ENCODE measurements around the gene PIM1.

Gene PIM1

DNA sequence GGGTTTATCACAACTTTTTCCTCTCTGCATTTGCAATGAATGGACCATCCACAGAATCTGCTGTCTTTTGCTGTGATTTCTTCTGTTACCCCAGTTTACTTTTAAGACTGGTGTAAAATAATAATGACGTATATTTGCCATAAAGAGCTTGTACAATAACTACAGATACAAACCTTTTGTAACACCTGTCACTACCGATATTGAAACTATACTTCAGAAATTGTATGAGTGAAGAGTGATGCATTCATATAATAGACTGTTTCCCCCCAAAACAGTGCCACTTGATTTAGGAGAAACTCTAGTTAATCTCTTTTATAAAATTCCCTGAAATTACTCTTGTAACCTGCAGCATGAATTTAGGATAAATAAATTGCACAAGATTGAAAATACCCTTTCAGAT, 26.4 kb upstream of the PIM1 start:
- TF ChIP-seq, protein P1, sequence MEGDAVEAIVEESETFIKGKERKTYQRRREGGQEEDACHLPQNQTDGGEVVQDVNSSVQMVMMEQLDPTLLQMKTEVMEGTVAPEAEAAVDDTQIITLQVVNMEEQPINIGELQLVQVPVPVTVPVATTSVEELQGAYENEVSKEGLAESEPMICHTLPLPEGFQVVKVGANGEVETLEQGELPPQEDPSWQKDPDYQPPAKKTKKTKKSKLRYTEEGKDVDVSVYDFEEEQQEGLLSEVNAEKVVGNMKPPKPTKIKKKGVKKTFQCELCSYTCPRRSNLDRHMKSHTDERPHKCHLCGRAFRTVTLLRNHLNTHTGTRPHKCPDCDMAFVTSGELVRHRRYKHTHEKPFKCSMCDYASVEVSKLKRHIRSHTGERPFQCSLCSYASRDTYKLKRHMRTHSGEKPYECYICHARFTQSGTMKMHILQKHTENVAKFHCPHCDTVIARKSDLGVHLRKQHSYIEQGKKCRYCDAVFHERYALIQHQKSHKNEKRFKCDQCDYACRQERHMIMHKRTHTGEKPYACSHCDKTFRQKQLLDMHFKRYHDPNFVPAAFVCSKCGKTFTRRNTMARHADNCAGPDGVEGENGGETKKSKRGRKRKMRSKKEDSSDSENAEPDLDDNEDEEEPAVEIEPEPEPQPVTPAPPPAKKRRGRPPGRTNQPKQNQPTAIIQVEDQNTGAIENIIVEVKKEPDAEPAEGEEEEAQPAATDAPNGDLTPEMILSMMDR (IDR thresholded peaks at IDR 0.05; ENCODE audit: control extremely low read depth, extremely low read depth, low read depth, missing control alignments) = no peak
- ChIA-PET POLR2A (no interaction called here), CTCF (interaction anchor here (1.8 to 3.1 kb wide), 2 partner anchors 13 to 17 kb away, joined by 7 to 14 read pairs; no protein-coding TSS in a partner anchor)
- DNase-seq (ENCODE audit: extremely low spot score) = no peak

DNA sequence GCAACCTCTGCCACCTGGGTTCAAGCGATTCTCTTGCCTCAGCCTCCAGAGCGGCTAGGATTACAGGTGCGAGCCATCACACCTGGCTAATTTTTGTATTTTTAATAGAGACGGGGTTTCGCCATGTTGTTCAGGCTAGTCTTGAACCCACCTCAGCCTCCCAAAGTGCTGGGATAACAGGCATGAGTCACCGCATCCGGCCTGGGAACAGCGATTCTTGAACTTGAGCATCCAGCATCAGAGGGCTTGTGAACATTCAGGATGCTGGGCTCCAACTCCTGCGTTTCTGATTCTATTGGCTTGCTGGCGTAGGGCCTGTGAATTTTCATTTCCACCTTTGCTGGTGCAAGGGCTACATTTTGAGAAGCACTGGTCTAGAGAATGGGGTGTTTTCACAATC, 24.5 kb upstream of the PIM1 start:
- ChIA-PET CTCF (interaction anchor here (1.3 to 1.5 kb wide), 3 partner anchors 7 to 43 kb away, joined by 3 read pairs; no protein-coding TSS in a partner anchor), POLR2A (no interaction called here)
- DNase-seq (ENCODE audit: extremely low spot score) = no peak
- TF ChIP-seq, protein P1 (IDR thresholded peaks at IDR 0.05; ENCODE audit: control extremely low read depth, extremely low read depth, low read depth, missing control alignments) = no peak

DNA sequence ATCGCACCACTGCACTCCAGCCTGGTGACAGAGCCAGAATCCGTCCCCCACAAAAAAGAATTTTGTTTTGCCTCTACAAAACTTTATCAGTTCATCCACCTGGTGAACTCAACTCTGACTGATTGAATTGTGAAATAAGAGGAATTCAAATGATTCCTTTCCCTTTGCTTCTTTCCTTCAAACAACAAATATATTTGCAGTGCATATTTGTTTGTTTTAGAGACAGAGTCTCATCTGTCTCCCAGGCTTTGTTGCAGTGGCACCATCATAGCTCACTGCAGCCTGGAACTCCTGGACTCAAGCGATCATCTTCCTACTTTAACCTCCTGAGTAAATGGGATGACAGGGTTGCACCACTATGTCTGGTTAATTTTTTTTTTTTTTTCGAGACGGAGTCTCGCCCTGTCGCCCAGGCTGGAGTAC, 23.2 kb upstream of the PIM1 start:
- POLR2A ChIA-PET = no interaction called here
- TF ChIP-seq, protein P1 (IDR thresholded peaks at IDR 0.05; ENCODE audit: control extremely low read depth, extremely low read depth, low read depth, missing control alignments) = no peak
- CTCF ChIA-PET = interaction anchor here (0.8 to 1.6 kb wide), 5 partner anchors 10 to 380 kb away, joined by 3 to 4 read pairs (median 3); no protein-coding TSS in a partner anchor
- DNase-seq (ENCODE audit: extremely low spot score) = no peak

DNA sequence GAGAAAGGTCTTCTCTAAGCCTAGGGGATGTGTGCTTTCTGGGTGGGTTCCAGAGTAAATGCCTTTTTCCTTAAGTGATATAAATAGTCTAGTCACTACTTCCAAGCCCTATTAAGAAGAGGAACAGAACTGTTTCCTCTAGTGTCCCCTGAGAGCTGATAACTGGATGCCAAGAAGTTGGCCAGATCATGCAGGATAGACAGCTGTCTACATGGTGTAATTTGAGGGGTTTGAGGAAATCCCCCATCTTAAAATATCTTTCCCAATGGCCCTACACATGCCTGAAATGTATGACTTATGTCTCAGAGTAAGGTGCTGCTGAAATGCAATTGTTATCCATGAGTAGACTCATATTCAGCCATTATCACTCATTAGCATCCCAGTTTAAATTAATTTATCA, 20.2 kb upstream of the PIM1 start:
- CTCF ChIA-PET = interaction anchor here (1.0 to 2.3 kb wide), 4 partner anchors 7 to 132 kb away, joined by 4 to 10 read pairs (median 6); no protein-coding TSS in a partner anchor
- TF ChIP-seq, protein P1 (IDR thresholded peaks at IDR 0.05; ENCODE audit: control extremely low read depth, extremely low read depth, low read depth, missing control alignments) = no peak
- DNase-seq (ENCODE audit: extremely low spot score) = no peak
- POLR2A ChIA-PET = no interaction called here

DNA sequence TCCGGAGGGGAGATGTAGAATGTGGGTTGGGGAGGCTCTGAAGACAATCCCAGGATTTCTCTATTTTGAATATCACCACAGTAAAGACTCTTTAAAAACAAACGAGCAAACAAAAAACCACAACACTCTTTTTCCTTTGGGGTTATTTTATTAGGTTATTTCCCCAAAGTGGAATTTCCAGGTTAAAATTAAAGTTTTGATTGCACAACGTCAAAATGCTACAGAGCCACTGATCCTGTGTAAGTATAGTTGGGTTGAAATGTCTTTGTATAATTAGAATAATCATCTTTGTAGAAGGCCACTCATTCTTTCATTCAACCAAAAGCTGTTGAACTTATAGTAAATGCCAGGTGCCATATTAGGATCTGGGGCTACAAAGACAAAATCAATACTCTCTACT, 19.6 kb upstream of the PIM1 start:
- ChIA-PET POLR2A (no interaction called here), CTCF (interaction anchor here (1.0 to 2.3 kb wide), 5 partner anchors 8 to 132 kb away, joined by 4 to 10 read pairs (median 6); no protein-coding TSS in a partner anchor)
- no peak for DNase-seq (ENCODE audit: extremely low spot score)
- TF ChIP-seq, protein P1 (IDR thresholded peaks at IDR 0.05; ENCODE audit: control extremely low read depth, extremely low read depth, low read depth, missing control alignments) = no peak

DNA sequence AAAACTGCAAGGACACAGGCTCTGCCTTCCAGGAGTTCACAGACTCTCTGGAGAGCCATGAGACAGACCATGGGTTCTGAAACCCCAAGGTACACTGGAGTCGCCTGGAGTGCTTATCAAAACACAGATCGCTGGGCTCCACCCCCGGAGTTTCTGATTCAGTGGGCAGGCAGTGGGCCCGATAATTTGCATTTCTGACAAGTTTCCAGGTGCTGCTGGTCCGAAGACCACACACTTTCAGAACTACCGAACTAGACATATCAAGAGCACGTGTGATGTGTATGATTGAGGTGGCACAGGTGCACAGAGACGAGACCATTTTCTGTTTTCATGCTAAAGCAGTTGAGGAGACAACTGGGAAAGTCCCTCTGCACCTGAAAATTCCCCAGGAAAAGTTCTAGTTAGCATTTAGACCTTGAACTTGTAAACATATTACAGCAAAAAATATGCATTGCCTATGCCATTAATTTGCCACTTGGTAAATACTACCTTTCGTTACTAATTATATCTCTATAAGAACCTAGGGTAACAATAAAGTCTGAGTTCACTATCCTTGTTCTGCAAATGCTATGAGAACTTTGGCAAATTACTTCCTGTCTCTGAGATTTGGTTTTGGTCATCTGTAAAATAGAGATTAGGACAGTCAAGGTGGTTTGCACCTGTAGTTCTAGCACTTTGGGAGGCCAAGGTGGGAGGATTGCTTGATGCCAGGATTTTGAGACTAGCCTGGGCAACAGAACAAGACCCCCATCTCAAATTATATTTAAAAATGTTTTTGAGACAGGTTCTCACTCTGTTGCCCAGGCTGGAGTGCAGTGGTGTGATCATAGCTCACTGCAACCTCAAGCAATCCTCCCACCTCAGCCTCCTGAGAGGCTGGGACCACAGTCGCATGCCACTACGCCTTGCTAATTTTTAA, 14.3 kb upstream of the PIM1 start:
- peak; percentile 81 for DNase-seq (ENCODE audit: extremely low spot score)
- POLR2A ChIA-PET = no interaction called here
- CTCF ChIA-PET = interaction anchor here (1.2 to 4.0 kb wide), 4 partner anchors 9 to 137 kb away, joined by 3 to 17 read pairs (median 4); no protein-coding TSS in a partner anchor
- TF ChIP-seq, protein P1 (IDR thresholded peaks at IDR 0.05; ENCODE audit: control extremely low read depth, extremely low read depth, low read depth, missing control alignments) = no peak

Data from GM10248 (cell line).